HG02642 (cell line): ENCODE results near the gene ZNF786.
"Not testable (repeated sequence)": the region's sequence is repeated elsewhere in the genome, so short reads cannot be mapped to it uniquely, and the experiment has no call there.

Experiments used
- ATAC-seq: cut with Tn5 transposase; IDR thresholded peaks from one replicate; pipeline ENCODE4 v1.9.1; 2021; ENCODE audit warnings: mild to moderate bottlenecking; ENCODE audit not compliant: unreplicated experiment, poor library complexity

The ZNF786 gene

GRCh38 chr7:149041350-149041749 is 49.2 kb downstream of the ZNF786 start:
- no peak for ATAC-seq

GRCh38 chr7:149038641-149039040 is 51.9 kb downstream of the ZNF786 start:
- not testable (repeated sequence) for ATAC-seq

DNA sequence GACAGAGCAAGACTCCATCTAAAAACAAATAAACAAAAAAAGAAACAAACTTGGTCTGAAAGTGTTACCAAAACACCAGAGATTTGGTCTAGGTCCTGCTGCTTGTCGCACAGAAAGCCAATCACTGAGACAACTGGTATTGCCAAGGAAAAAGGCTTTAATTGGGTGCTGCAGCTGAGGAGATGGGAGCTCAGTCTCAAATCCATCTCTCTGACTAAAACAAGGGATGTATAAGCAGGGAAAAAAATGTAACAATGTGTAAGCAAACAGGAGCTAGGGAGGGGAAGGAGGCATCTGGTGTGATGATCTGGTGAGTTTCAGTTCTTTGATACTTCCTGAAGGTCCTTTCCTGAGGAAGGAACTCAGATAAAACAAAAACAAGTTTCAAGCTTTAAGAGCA is 53.8 kb downstream of the ZNF786 start:
- ATAC-seq: no peak

DNA sequence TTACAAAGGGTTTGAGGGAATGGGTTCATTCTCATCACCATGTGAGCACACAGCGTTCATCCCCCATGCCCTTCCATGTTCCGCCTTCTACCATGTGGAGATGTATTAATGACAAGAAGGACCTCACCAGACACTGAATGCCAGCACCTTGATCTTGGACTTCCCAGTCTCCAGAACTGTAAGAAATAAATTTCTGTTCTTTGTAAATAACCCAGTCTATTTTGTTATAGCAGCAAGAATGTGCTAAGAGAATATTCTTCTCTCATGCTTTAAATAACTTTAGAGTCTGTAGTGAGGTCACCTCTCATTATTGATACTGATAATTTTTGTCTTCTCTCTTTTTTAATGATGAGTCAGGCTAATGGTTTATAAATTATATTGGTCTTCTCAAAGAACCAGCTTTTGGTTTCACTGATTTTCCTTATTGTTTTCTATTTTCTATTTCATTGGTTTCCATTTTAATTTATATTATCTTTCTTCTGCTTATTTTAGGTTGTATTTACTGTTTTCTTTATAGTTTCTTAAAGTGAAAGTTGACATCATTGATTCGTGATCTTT is 59.1 kb downstream of the ZNF786 start:
- ATAC-seq: no peak

DNA sequence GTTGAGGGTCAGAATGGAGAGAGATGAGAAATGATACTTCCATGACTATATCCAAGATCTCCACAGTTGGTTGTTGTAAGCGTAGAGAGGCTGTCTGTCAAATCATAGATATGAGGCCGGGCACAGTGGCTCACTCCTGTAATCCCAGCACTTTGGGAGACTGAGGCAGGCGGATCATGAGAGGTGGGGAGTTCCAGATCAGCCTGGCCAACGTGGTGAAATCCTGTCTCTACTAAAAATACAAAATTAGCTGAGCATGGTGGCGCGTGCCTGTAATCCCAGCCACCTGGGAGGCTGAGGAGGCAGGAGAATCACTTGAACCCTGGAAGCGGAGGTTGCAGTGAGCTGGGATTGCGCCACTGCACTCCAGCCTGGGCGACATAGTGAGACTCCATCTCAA is 60.1 kb downstream of the ZNF786 start:
- not testable (repeated sequence) for ATAC-seq

DNA sequence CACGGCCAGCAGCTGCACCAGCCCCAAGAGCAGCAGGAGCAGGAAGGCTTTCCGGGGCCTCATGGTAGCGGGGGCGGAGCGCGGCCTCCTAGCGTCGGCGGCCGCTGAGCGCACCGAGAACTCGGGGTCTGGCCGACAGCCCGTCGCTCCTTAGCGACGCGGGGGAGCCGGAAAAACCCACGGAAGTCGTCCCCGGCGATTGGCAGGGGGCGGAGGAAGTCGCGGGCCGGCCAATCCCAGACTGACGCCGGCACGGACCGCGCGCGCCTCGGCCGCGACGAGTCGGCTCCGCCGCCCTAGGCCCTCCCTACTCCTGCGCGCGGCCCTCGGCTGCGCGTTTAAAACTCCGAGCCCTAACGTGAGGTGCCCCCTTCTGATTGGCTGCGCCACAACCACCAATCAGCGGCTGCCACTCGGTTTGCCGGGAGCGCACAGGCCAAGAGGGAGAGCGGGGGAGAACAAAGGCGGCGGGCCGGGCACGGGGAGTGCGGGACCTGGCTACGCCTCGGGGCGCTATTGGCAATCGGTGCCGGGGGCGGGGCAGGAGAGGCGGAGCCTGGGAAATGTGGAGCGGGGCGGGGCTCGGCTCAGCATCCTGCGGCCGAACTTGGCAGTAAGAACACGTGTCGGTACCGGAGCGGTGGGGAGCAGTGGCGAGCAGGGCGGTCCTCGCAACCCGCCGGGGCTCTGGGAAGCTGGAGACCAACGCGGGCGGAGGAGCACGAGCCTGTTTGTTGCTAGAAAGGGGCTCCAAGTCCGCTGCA is 62.0 kb downstream of the ZNF786 start, which contains the start of gene PDIA4:
PDIA4 (minus strand) TSS at position 160 of the 764 bp plus-strand sequence; CDS start at position 63, 97 bp downstream.
- peak; percentile 93 for ATAC-seq

- ATAC-seq: no peak
These were observed 62.7 kb downstream of the ZNF786 start for GRCh38 chr7:149027611-149028345.

GRCh38 chr7:149027055-149027454 is 63.5 kb downstream of the ZNF786 start:
- ATAC-seq: no peak

DNA sequence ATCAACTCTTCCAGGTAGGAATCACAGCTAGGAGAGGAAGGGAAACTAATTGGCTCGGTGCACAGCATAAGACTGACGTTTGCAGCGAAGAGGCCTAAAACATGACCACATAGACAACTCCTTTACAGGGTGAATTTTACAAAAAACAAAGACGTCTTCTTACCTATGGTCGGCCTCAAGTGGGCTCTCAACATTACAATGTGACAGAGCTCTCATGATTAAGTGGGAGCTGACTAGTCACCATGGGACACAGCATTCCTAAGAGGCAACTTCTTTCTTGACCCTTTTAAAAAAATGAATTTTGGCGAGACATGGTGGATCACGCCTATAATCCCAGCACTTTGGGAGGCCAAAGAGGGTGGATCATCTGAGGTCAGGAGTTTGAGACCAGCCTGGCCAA is 66.9 kb downstream of the ZNF786 start:
- ATAC-seq: no peak

DNA sequence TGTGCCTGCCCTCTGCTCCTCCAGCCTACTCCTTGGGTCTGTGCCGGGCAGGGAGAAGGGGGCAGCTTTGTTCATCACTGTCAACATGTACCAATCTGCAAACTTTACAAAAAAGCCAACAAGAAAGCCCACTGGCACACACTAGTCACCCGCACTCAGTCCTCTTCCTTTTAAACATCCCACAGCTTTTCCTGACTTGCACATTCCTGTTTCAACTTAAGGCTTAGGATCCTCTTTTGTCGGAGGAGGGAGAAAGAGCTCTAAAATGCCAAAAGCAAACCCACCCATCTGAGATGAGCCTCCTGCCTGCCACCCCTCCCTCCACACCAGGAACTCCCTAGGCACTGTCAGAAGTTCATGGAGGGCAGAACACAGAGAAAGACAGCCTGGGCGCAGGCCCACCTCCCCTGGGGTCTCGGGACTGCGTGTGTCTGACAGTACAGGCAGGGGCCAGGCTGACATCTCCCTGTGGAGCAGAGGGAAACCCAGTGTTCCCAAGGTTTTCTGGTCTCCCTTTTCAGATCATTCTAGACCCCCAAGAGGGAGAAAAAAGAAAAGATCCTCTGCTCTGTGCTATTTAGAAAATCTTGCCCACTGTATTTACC is 67.7 kb downstream of the ZNF786 start:
- no peak for ATAC-seq

GRCh38 chr7:149021725-149022062 is 68.8 kb downstream of the ZNF786 start:
- ATAC-seq: peak; percentile 44

DNA sequence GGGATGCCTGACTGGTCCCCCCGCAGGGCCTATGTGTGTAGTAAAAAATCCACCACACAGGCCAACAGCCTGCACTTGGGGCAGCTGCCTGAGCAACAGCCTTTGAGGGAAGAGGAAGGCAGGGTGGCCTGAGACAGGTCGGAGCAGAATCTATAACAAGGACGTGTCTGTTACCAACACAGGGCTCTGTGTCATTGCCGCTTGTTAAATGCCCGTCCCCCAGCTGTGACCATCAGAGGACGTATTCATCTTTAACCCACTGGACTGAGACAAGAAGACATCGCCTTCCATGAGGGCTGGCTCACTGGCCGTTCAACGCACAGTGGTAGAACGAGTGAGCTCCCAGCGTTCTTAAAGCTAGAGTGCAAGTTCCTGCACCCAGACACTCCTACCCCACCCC is 70.0 kb downstream of the ZNF786 start:
- ATAC-seq: no peak
